ENCODE data around the gene ERGIC1. TPM values are rescaled to one million over a fixed set of nuclear protein-coding genes. Genes with fewer than 3 reads are reported as not detected.

The ERGIC1 gene
- total and polyA plus RNA-seq, 2 of the 8 experiments (the other 6 are each of a cell fraction or from before 2014, with no cell fraction given) = 95.3 to 106 TPM

- CTCF ChIA-PET (ENCODE audit: partially characterized antibody) = interaction anchor here (0.6 to 3.7 kb wide), 17 partner anchors 9 to 196 kb away, joined by 3 to 31 read pairs (median 5); partner anchors contain the start of gene DUSP1
Measured at GRCh38 chr5:172904643-172905345, 70.7 kb downstream of the ERGIC1 start.

More at GRCh38 chr5:172904643-172905345, 70.7 kb downstream of the ERGIC1 start:
- no peak overlapping the region for H2BK120ac ChIP-seq (replicated peaks; ENCODE audit: low read depth, low read length)
- no peak overlapping the region for H2BK20ac ChIP-seq (ENCODE audit: low read length)
- no peak overlapping the region for H3K4me2 ChIP-seq (ENCODE audit: insufficient read depth in 1 of 2, low read depth in 2 of 2, low read length in 2 of 2)
- H3K4me3 ChIP-seq (ENCODE audit: extremely low read depth in 1 of 4, insufficient read depth in 2 of 4, low read depth in 3 of 4, low read length in 4 of 4) = no peak overlapping the region
- peaks cover 6 to 19% of the 10 kb centered on the region in 2 experiments for H4K20me1 ChIP-seq (replicated peaks in 1 of 2; ENCODE audit: control insufficient read depth in 1 of 2, insufficient read depth in 2 of 2, low read length in 2 of 2)
- no peak overlapping the region for H3K27ac ChIP-seq (ENCODE audit: low read depth, low read length)
- H4K91ac ChIP-seq (replicated peaks; ENCODE audit: insufficient read length, low read length) = no peak overlapping the region
- H2BK12ac ChIP-seq (ENCODE audit: low read depth, low read length) = no peak overlapping the region
- no peak overlapping the region for H3K56ac ChIP-seq (replicated peaks; ENCODE audit: insufficient read length, low read depth, low read length)
- POLR2A ChIA-PET (ENCODE audit: partially characterized antibody) = interaction anchor here (0.6 to 1.8 kb wide), 4 partner anchors 9 to 231 kb away, joined by 3 to 6 read pairs (median 4); partner anchors contain the start of gene DUSP1
- H3K9me3 ChIP-seq (ENCODE audit: insufficient read depth in 2 of 2, low read depth in 1 of 2, low read length in 1 of 2) = no peaks in the 10 kb centered on the region
- no peak overlapping the region for H2AK5ac ChIP-seq (ENCODE audit: low read depth, low read length)
- DNase-seq (ENCODE audit: low read depth in 1 of 2, low spot score in 2 of 2) = no peak
- peaks cover 0 to 9% (median 4%) of the 10 kb centered on the region in 4 experiments; a peak in 5 of 7 replicates for H3K4me1 ChIP-seq (replicated peaks in 1 of 4; ENCODE audit: control insufficient read depth in 3 of 4, insufficient read depth in 4 of 4, low read length in 3 of 4)
- H2BK15ac ChIP-seq (ENCODE audit: low read length) = no peak overlapping the region
- no peak overlapping the region for H4K5ac ChIP-seq (ENCODE audit: insufficient read length, low read depth, low read length)
- no peaks in the 10 kb centered on the region for H3K27me3 ChIP-seq (replicated peaks in 1 of 4; ENCODE audit: control insufficient read depth in 3 of 4, extremely low read depth in 1 of 4, insufficient read depth in 3 of 4, low read length in 3 of 4)
- no peaks in the 10 kb centered on the region for H3K23me2 ChIP-seq (ENCODE audit: low read depth, low read length)
- peak overlapping the region; percentile 22; the same call in 1 of the 2 replicates for H3K18ac ChIP-seq (ENCODE audit: extremely low read depth, low read length)
- no peak overlapping the region for H3K14ac ChIP-seq (ENCODE audit: insufficient read length)
- H3K23ac ChIP-seq (ENCODE audit: insufficient read length) = no peak overlapping the region
- TF ChIP-seq JUN (IDR thresholded peaks at IDR 0.05; ENCODE audit: low read depth, low read length) (no peak), SUZ12 (IDR thresholded peaks at IDR 0.05; ENCODE audit: low read length) (no peak), HDAC2 (IDR thresholded peaks at IDR 0.05; ENCODE audit: borderline replicate concordance in 1 of 2, low read depth in 2 of 2, low read length in 2 of 2) (no peak)
- H4K8ac ChIP-seq (ENCODE audit: extremely low read depth, insufficient read depth, low read length) = no peak overlapping the region
- H3K36me3 ChIP-seq (ENCODE audit: control insufficient read depth in 2 of 4, insufficient read depth in 4 of 4, low read length in 3 of 4) = peaks cover 0 to 7% (median 2%) of the 10 kb centered on the region in 4 experiments; a peak in 4 of 8 replicates
- FAIRE-seq = no peak
- H3K79me1 ChIP-seq (ENCODE audit: low read depth, low read length) = no peaks in the 10 kb centered on the region
- H3K79me2 ChIP-seq (ENCODE audit: control insufficient read depth in 1 of 2, insufficient read depth in 2 of 2, low read length in 2 of 2) = no peaks in the 10 kb centered on the region
- 84% methylated on average over 13 of the region's 13 CpGs; no CpG with 5 or more reads in 1 of the 2 experiments for WGBS, 2 experiments (ENCODE audit: extremely low coverage in 1 of 2, insufficient coverage in 1 of 2, insufficient read length in 1 of 2, insufficient replicate concordance in 2 of 2, low coverage in 1 of 2, low lambda C conversion rate in 2 of 2, missing lambda C conversion rate in 1 of 2)
- H3K4ac ChIP-seq (replicated peaks; ENCODE audit: insufficient read length, low read depth, low read length) = no peak overlapping the region
- no peak overlapping the region for H2AFZ ChIP-seq (ENCODE audit: low read length)
- H2BK5ac ChIP-seq (ENCODE audit: low read depth, low read length) = peak overlapping the region; percentile 44; the same call in 1 of the 2 replicates
- no peak overlapping the region for H3K9ac ChIP-seq (replicated peaks in 1 of 4; ENCODE audit: extremely low read depth in 1 of 4, low read depth in 3 of 4, low read length in 3 of 4)
